DND-41 (cell line): Measurements from ENCODE around the gene POLL.

Experiments used
- CTCF ChIP-seq: IDR thresholded peaks from 2 replicates; pipeline ENCODE4 v1.5.1; 2012; ENCODE audit warnings: borderline replicate concordance, low read length, moderate library complexity, mild to moderate bottlenecking; ENCODE audit not compliant: poor library complexity, severe bottlenecking; ENCODE audit errors: extremely low read depth
- EZH2 ChIP-seq: IDR thresholded peaks from 3 replicates; pipeline ENCODE4 v1.6.1; 2012; ENCODE audit warnings: borderline replicate concordance, low read depth, mild to moderate bottlenecking, moderate library complexity, low read length, inconsistent platforms; ENCODE audit not compliant: severe bottlenecking

- no peak for TF ChIP-seq CTCF
- TF ChIP-seq EZH2 = no peak
These were observed 23.2 kb upstream of the POLL start for GRCh38 chr10:101611096-101611905.
